SU-DHL-6 (cell line): Measurements from ENCODE around the gene PALB2.

Experiments used
- EZH2phosphoT487 ChIP-seq: fragments of 200-600 bp; sonication (generic), shearing (Covaris generic); conservative IDR thresholded peaks from 2 replicates; pipeline ENCODE4 v1.6.1; 2018; ENCODE audit warnings: mild to moderate bottlenecking, antibody characterized with exemption, low read length, moderate library complexity, mixed read lengths
- TF ChIP-seq, protein P1 (sequence below): fragments of 200-600 bp; sonication (generic); IDR thresholded peaks from one replicate; pipeline ENCODE4 v1.5.1; 2017; ENCODE audit warnings: antibody characterized with exemption, mild to moderate bottlenecking, low read length, moderate library complexity; ENCODE audit not compliant: insufficient read depth, poor library complexity, severe bottlenecking

DNA sequence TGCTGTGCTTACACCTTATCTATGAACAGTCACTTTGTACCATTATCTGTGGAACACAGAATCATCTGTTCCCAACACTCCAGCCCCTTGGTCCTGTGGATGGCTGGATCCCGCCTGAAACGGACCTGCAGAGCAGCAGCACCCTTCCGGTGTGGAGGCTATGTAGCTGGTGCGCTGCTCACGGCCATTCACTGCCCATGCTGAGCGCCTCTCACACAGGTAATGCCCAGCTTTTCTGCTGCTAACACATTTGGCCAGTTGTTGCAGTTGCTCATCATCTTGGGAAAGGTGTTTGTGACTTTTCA, 26.2 kb upstream of the PALB2 start:
- TF ChIP-seq, protein P1, sequence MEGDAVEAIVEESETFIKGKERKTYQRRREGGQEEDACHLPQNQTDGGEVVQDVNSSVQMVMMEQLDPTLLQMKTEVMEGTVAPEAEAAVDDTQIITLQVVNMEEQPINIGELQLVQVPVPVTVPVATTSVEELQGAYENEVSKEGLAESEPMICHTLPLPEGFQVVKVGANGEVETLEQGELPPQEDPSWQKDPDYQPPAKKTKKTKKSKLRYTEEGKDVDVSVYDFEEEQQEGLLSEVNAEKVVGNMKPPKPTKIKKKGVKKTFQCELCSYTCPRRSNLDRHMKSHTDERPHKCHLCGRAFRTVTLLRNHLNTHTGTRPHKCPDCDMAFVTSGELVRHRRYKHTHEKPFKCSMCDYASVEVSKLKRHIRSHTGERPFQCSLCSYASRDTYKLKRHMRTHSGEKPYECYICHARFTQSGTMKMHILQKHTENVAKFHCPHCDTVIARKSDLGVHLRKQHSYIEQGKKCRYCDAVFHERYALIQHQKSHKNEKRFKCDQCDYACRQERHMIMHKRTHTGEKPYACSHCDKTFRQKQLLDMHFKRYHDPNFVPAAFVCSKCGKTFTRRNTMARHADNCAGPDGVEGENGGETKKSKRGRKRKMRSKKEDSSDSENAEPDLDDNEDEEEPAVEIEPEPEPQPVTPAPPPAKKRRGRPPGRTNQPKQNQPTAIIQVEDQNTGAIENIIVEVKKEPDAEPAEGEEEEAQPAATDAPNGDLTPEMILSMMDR, result no peak
- no peak for TF ChIP-seq EZH2phosphoT487
